ENCODE measurements around the gene R3HDM2. TPM values are rescaled to one million over a fixed set of nuclear protein-coding genes. Genes with fewer than 3 reads are reported as not detected.

Gene R3HDM2
- total RNA-seq, 4 donors from 2014 or later: 31.0 to 51.9 (median 41.6) TPM

GRCh38 chr12:57372233-57372632 is 58.6 kb downstream of the R3HDM2 start:
- Histone ChIP-seq H3K36me3 (no peaks in the 10 kb centered on the region), H3K4me3 (no peak overlapping the region), H3K4me1 (peaks cover 0 to 23% (median 2%) of the 10 kb centered on the region in 4 donors), H3K27me3 (no peaks in the 10 kb centered on the region), H3K9me3 (no peaks in the 10 kb centered on the region), H3K27ac (peak overlapping the region in 3 of 4 donors; percentile 14 to 59 (median 16))
- TF ChIP-seq POLR2A (IDR thresholded peaks at IDR 0.05) (no peak), CTCF (IDR thresholded peaks at IDR 0.05) (no peak), EP300 (IDR thresholded peaks at IDR 0.05) (no peak)
- 34 to 41% methylated on average over 4 of the region's 4 CpGs for WGBS, 2 donors
- DNase-seq (ENCODE audit: low spot score in 2 of 2): no peak

DNA sequence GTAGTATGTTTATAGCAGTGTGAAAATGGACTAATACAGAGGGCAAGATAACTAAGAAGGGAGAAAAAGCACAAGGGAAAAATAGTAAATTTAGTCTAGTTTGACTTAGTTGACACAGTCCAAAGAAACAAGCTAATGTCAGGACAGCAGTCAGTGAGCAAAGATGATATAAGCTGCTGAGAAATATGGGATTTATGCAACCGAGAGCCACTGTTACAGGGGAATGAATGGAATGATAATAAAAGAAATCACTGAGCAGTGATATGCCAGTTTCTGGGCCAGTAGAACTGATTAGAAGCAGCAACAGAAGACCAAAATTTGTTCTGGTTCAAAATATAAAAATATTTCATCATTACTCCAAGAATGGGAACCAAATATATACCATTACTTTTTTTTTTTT is 60.1 kb downstream of the R3HDM2 start:
- Histone ChIP-seq H3K36me3 (peaks cover 0 to 12% (median 0%) of the 10 kb centered on the region in 3 donors), H3K27ac (no peak overlapping the region)

DNA sequence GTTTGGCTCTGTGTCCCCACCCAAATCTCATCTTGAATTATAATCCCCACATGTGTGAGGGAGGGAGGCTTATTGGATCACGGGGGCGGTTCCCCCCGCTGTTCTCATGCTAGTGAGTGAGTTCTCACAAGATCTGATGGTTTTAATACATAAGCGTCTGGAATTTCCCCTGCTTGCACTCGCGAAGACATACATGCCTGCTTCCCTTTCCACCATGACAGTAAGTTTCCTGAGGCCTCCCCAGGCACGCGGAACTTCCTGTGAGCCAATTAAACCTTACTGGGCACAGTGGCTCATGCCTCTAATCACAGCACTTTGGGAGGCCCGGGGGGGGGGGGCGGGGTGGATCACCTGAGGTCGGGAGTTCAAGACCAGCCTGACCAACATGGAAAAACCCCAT is 60.8 kb downstream of the R3HDM2 start:
- DNase-seq (ENCODE audit: low spot score in 2 of 2): no peak
- H3K27me3 ChIP-seq: no peaks in the 10 kb centered on the region
- 81 to 92% methylated on average over 11 of the region's 11 CpGs for WGBS, 2 donors

More for the DNA sequence above, 60.1 kb downstream of the R3HDM2 start:
- TF ChIP-seq CTCF (IDR thresholded peaks at IDR 0.05): no peak
- TF ChIP-seq EP300 (IDR thresholded peaks at IDR 0.05): no peak
- TF ChIP-seq POLR2A (IDR thresholded peaks at IDR 0.05): no peak
- Histone ChIP-seq H3K9me3 (peaks cover 0 to 8% (median 0%) of the 10 kb centered on the region in 4 donors), H3K4me3 (no peak overlapping the region), H3K27me3 (no peaks in the 10 kb centered on the region), H3K4me1 (peaks cover 0 to 23% (median 2%) of the 10 kb centered on the region in 4 donors)
- no peak for DNase-seq (ENCODE audit: low spot score in 2 of 2)
- WGBS, 2 donors: 26 to 33% methylated on average over 1 of the region's 1 CpG

DNA sequence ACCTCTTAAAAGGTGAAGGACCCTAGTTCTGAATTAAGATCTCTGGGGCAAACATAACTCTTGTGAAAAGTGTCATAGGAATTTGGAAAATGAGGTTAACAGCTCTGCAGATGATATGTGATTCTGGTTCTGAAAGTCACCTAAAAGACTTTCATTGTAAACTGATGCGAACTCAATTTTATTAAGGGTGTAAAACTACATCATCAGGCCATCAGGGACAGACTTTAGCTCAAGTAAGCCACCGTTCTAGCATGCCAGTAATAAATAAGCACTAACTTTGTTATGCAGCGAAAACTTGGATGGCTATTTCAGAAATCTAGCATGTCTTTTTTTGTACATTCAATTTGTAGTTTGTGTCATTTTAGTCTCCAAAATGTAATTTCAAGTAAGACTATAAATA is 61.6 kb downstream of the R3HDM2 start:
- 81 to 83% methylated on average over 3 of the region's 3 CpGs for WGBS, 2 donors
- Histone ChIP-seq H3K27me3 (no peaks in the 10 kb centered on the region), H3K4me1 (peaks cover 0 to 23% (median 2%) of the 10 kb centered on the region in 4 donors), H3K36me3 (peaks cover 0 to 12% (median 0%) of the 10 kb centered on the region in 3 donors), H3K4me3 (no peak overlapping the region), H3K27ac (no peak overlapping the region), H3K9me3 (peaks cover 0 to 8% (median 0%) of the 10 kb centered on the region in 4 donors)
- no peak for DNase-seq (ENCODE audit: low spot score in 2 of 2)
- TF ChIP-seq POLR2A (IDR thresholded peaks at IDR 0.05) (no peak), CTCF (IDR thresholded peaks at IDR 0.05) (no peak), EP300 (IDR thresholded peaks at IDR 0.05) (no peak)

More for the DNA sequence above, 60.8 kb downstream of the R3HDM2 start:
- H3K4me3 ChIP-seq: no peak overlapping the region
- no peak overlapping the region for H3K27ac ChIP-seq
- peaks cover 0 to 8% (median 0%) of the 10 kb centered on the region in 4 donors for H3K9me3 ChIP-seq
- no peak for TF ChIP-seq EP300 (IDR thresholded peaks at IDR 0.05)
- no peak for TF ChIP-seq POLR2A (IDR thresholded peaks at IDR 0.05)
- TF ChIP-seq CTCF (IDR thresholded peaks at IDR 0.05): no peak
- peaks cover 0 to 12% (median 0%) of the 10 kb centered on the region in 3 donors for H3K36me3 ChIP-seq
- H3K4me1 ChIP-seq: peaks cover 0 to 23% (median 2%) of the 10 kb centered on the region in 4 donors

- TF ChIP-seq CTCF (IDR thresholded peaks at IDR 0.05): no peak
- no peak for TF ChIP-seq EP300 (IDR thresholded peaks at IDR 0.05)
- no peak for TF ChIP-seq POLR2A (IDR thresholded peaks at IDR 0.05)
- peaks cover 0 to 8% (median 0%) of the 10 kb centered on the region in 4 donors for H3K9me3 ChIP-seq
- H3K36me3 ChIP-seq: peaks cover 0 to 12% (median 0%) of the 10 kb centered on the region in 3 donors
- WGBS, 2 donors: 89 to 91% methylated on average over 7 of the region's 7 CpGs
- no peak overlapping the region for H3K27ac ChIP-seq
- H3K27me3 ChIP-seq: no peaks in the 10 kb centered on the region
- H3K4me3 ChIP-seq: no peak overlapping the region
- peaks cover 0 to 23% (median 2%) of the 10 kb centered on the region in 4 donors for H3K4me1 ChIP-seq
- DNase-seq (ENCODE audit: low spot score in 2 of 2): no peak
Measured at GRCh38 chr12:57368349-57369095, 62.3 kb downstream of the R3HDM2 start.
